Fibroblast of lung (primary cell): Measurements from ENCODE around the gene CCL20. TPM values are rescaled to one million over a fixed set of nuclear protein-coding genes. Genes with fewer than 3 reads are reported as not detected.

Experiments used
- DNase-seq, 2 donors: peaks; one replicate each; pipeline versions ENCODE4 v3.0.0 to v3.0.0-alpha.2; 2010; ENCODE audit warnings: low read depth in 2 of 2
- H2AFZ ChIP-seq: 2 replicates; pipeline ENCODE4 v1.5.1; 2012; ENCODE audit warnings: low read length, control low read depth, inconsistent platforms
- H3K27ac ChIP-seq: 2 replicates; pipeline ENCODE4 v1.5.1; 2011; ENCODE audit warnings: low read length, control low read depth; ENCODE audit not compliant: insufficient read depth
- H3K27me3 ChIP-seq: 2 replicates; pipeline ENCODE4 v1.5.1; 2011; ENCODE audit warnings: mild to moderate bottlenecking, low read length; ENCODE audit not compliant: control insufficient read depth, insufficient read depth
- H3K36me3 ChIP-seq: 2 replicates; pipeline ENCODE4 v1.5.1; 2011; ENCODE audit warnings: low read length; ENCODE audit not compliant: control insufficient read depth, insufficient read depth
- H3K4me1 ChIP-seq: 2 replicates; pipeline ENCODE4 v1.5.1; 2011; ENCODE audit warnings: low read length; ENCODE audit not compliant: control insufficient read depth, insufficient read depth; ENCODE audit errors: extremely low read depth
- H3K4me2 ChIP-seq: 2 replicates; pipeline ENCODE4 v1.5.1; 2011; ENCODE audit warnings: low read length, control low read depth; ENCODE audit not compliant: insufficient read depth; ENCODE audit errors: extremely low read depth
- H3K4me3 ChIP-seq, 4 experiments: fragments of 200-600 bp in 1 of 4; sonication (generic) in 1 of 4; replicated peaks in 1 of 4; 2 replicates each; pipeline ENCODE4 v1.5.1; 2011 to 2016; ENCODE audit warnings: low read length in 4 of 4, low read depth in 3 of 4, mild to moderate bottlenecking in 3 of 4, control low read depth in 2 of 4, inconsistent platforms in 1 of 4, mixed read lengths in 1 of 4; ENCODE audit not compliant: insufficient read depth in 1 of 4; ENCODE audit errors: control extremely low read depth in 1 of 4
- H3K79me2 ChIP-seq: 2 replicates; pipeline ENCODE4 v1.5.1; 2012; ENCODE audit warnings: mild to moderate bottlenecking, low read length, inconsistent platforms; ENCODE audit not compliant: control insufficient read depth, insufficient read depth
- H3K9ac ChIP-seq: 2 replicates; pipeline ENCODE4 v1.5.1; 2011; ENCODE audit warnings: mild to moderate bottlenecking, low read length, control low read depth; ENCODE audit not compliant: insufficient read depth
- H3K9me3 ChIP-seq: 2 replicates; pipeline ENCODE4 v1.5.1; 2012; ENCODE audit warnings: low read depth, low read length; ENCODE audit not compliant: control insufficient read depth, insufficient read depth
- H4K20me1 ChIP-seq: 2 replicates; pipeline ENCODE4 v1.5.1; 2011; ENCODE audit warnings: low read length; ENCODE audit not compliant: control insufficient read depth, insufficient read depth; ENCODE audit errors: extremely low read depth
- EZH2 ChIP-seq: IDR thresholded peaks from 2 replicates; pipeline ENCODE4 v1.5.1; 2012; ENCODE audit warnings: low read length, control low read depth, mild to moderate bottlenecking; ENCODE audit errors: missing control alignments
- polyA plus RNA-seq, 2 donors: library from polyadenylated mRNA; depleted of rRNA in 1 of 2; stranded (reverse) in 1 of 2; unstranded in 1 of 2; fragments of >200 nt; gene quantifications; 2 replicates each; pipeline ENCODE4 v1.2.1, GENCODE V29; 2011 to 2012; ENCODE audit warnings: missing spikeins in 1 of 2
- total RNA-seq: library from RNA; depleted of rRNA; stranded (reverse); fragments of >200 nt; gene quantifications from 2 replicates; pipeline ENCODE4 v1.2.1, GENCODE V29; 2014
- TF ChIP-seq, protein P1 (sequence below), 2 donors: IDR thresholded peaks in 1 of 2; conservative IDR thresholded peaks in 1 of 2; 1 replicate in 1 of 2; 2 replicates in 1 of 2; pipeline ENCODE4 v1.5.1; 2011 to 2012; ENCODE audit warnings: low read length in 2 of 2, control low read depth in 1 of 2, inconsistent platforms in 1 of 2, low read depth in 1 of 2, mild to moderate bottlenecking in 1 of 2

The CCL20 gene
- total and polyA plus RNA-seq, 2 donors (not counting 1 experiment from before 2014, with no cell fraction given), result 0.23 TPM; not detected in 1

DNA sequence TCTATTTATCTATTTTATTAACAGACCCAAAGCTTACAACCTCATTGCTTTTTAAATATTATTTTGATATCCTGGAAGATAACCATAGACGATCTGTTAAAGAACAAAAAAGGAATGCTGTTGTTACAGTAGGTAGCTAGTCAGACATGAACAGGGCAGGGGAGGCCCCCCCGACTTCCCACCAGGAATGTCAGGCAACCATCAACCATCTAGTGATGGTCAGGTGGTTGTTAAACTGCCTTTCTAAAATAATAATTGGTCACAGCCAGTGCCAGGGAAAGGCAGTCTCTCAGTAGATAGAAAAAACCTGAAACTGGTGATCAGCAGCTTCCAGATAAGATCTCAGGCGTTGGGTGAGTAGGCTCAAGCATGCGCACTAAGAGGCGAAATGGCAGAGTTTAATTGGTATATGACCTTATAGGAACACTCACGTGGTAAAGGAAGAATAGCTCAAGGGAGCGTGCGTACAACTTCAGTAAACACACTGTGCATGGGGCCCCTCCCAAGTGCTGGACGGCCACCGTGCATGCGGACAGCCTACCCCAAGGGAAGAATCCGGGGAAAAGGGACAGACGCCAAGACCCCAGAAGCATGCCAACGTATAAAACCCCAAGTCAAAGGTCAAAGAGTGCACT, 32.5 kb upstream of the CCL20 start:
- H3K9me3 ChIP-seq, result no peaks in the 10 kb centered on the region
- no peak overlapping the region for H2AFZ ChIP-seq
- no peaks in the 10 kb centered on the region for H3K27me3 ChIP-seq
- TF ChIP-seq EZH2, result no peak
- TF ChIP-seq, protein P1, sequence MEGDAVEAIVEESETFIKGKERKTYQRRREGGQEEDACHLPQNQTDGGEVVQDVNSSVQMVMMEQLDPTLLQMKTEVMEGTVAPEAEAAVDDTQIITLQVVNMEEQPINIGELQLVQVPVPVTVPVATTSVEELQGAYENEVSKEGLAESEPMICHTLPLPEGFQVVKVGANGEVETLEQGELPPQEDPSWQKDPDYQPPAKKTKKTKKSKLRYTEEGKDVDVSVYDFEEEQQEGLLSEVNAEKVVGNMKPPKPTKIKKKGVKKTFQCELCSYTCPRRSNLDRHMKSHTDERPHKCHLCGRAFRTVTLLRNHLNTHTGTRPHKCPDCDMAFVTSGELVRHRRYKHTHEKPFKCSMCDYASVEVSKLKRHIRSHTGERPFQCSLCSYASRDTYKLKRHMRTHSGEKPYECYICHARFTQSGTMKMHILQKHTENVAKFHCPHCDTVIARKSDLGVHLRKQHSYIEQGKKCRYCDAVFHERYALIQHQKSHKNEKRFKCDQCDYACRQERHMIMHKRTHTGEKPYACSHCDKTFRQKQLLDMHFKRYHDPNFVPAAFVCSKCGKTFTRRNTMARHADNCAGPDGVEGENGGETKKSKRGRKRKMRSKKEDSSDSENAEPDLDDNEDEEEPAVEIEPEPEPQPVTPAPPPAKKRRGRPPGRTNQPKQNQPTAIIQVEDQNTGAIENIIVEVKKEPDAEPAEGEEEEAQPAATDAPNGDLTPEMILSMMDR (conservative IDR thresholded peaks at IDR 0.05 in 1 of 2, IDR thresholded peaks at IDR 0.05 in 1 of 2; ENCODE audit: low read depth in 1 of 2, low read length in 2 of 2), result no peak
- H3K36me3 ChIP-seq, result no peaks in the 10 kb centered on the region
- H3K4me1 ChIP-seq, result no peaks in the 10 kb centered on the region
- H3K4me2 ChIP-seq, result no peak overlapping the region
- DNase-seq, result no peak
- H3K27ac ChIP-seq, result no peak overlapping the region
- H3K79me2 ChIP-seq, result no peaks in the 10 kb centered on the region
- H4K20me1 ChIP-seq, result no peaks in the 10 kb centered on the region
- no peak overlapping the region for H3K9ac ChIP-seq
- no peak overlapping the region for H3K4me3 ChIP-seq

DNA sequence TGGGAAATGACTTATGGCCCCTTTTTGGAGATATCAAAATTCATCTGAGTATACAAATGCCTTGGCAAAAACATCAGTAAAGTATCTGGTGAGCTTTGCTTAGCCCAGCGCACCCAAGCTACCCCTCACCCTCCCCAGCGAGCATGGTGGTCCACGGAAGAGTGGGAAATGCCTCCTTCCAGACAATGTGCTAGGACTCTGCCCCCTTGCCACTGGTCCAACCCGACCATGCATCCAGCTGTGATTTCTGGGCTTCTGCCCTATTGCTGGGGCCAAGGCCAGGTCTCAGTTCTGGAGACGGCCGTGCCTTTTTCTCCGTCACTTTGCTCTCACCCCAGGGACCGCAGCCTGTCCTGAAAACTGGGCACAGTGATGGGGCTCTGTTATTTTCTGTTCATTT, 31.8 kb upstream of the CCL20 start:
- Histone ChIP-seq H3K27me3 (no peaks in the 10 kb centered on the region), H3K9ac (no peak overlapping the region), H3K4me2 (no peak overlapping the region), H4K20me1 (no peaks in the 10 kb centered on the region), H3K4me1 (no peaks in the 10 kb centered on the region), H3K79me2 (no peaks in the 10 kb centered on the region), H3K27ac (no peak overlapping the region), H3K4me3 (no peak overlapping the region), H2AFZ (no peak overlapping the region), H3K9me3 (no peaks in the 10 kb centered on the region), H3K36me3 (no peaks in the 10 kb centered on the region)
- TF ChIP-seq EZH2, result no peak
- TF ChIP-seq, protein P1 (conservative IDR thresholded peaks at IDR 0.05 in 1 of 2, IDR thresholded peaks at IDR 0.05 in 1 of 2; ENCODE audit: low read depth in 1 of 2, low read length in 2 of 2), result no peak
- DNase-seq, result no peak

DNA sequence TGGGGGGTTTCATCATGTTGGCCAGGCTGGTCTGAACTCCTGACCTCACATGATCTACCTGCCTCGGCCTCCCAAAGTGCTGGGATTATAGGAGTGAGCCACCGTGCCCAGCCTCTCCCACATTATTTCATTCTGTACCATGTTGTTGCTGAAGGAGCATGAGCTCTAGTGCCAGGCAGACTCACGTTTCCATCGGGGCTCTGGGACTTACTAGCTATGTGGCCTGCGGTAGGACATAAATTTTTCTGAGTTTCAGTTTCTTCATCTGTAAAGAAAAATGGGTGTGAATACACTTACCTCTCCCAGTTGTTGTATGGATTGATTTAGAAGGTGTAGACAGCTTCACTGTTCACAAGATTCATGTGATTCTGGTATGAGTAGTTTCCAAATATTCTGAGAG, 30.8 kb upstream of the CCL20 start:
- H3K4me2 ChIP-seq, result no peak overlapping the region
- H2AFZ ChIP-seq, result no peak overlapping the region
- TF ChIP-seq, protein P1 (conservative IDR thresholded peaks at IDR 0.05 in 1 of 2, IDR thresholded peaks at IDR 0.05 in 1 of 2; ENCODE audit: low read depth in 1 of 2, low read length in 2 of 2), result no peak
- TF ChIP-seq EZH2, result no peak
- H3K9me3 ChIP-seq, result no peaks in the 10 kb centered on the region
- H4K20me1 ChIP-seq, result no peaks in the 10 kb centered on the region
- H3K9ac ChIP-seq, result no peak overlapping the region
- H3K4me1 ChIP-seq, result no peaks in the 10 kb centered on the region
- no peaks in the 10 kb centered on the region for H3K79me2 ChIP-seq
- no peak overlapping the region for H3K27ac ChIP-seq
- no peak for DNase-seq
- no peaks in the 10 kb centered on the region for H3K36me3 ChIP-seq
- H3K4me3 ChIP-seq, result no peak overlapping the region
- H3K27me3 ChIP-seq, result no peaks in the 10 kb centered on the region
